GM12873 (cell line): Measurements from ENCODE around the gene GSE1.

Source experiments
- TF ChIP-seq, protein P1 (sequence below): IDR thresholded peaks from 2 replicates; pipeline ENCODE4 v1.5.1; 2012; ENCODE audit warnings: low read depth, mild to moderate bottlenecking, moderate library complexity, low read length, control low read depth; ENCODE audit not compliant: insufficient read depth; ENCODE audit errors: missing control alignments

Gene GSE1

DNA sequence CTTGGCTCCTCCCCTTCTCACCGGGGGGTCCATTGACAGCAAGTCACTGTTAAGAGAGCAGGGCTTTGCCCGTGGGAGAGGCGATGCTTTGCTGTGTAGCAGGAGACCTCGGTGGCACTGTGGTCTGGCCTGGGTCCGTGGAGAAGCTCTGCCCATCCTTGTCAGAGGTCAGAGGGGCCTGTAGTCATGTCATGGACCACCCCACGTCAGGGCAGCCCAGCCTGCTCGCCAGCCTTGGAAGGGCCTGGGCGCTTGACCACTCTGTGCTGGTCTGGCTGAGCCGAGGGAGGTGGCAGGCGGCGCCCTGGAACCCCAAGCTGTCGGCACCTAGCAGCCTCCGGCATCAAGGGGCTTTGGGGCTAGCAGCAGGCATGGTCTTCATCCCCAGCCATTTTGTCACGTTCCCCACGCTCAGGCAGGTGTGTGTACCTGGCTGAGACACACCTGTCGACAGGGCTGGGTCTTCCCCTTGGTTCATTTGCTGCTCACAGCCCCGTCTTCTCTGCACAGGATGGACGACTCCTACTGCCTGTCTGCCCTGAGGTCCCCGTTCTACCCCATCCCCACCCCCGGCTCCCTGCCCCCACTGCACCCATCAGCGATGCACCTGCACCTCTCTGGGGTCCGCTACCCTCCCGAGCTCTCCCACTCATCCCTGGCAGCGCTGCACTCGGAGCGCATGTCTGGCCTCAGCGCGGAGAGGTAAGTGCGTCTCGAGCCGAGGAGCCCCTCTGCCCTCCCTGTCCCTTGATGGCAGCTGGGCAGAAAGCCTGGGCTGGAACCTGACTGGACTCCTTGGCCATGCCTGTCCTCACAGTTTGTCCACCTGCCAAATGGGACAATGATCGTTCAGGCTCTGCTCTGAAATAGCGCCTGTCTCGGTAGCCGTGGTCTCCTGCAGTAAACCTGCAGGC, 42.4 kb downstream of the GSE1 start:
- TF ChIP-seq, protein P1, sequence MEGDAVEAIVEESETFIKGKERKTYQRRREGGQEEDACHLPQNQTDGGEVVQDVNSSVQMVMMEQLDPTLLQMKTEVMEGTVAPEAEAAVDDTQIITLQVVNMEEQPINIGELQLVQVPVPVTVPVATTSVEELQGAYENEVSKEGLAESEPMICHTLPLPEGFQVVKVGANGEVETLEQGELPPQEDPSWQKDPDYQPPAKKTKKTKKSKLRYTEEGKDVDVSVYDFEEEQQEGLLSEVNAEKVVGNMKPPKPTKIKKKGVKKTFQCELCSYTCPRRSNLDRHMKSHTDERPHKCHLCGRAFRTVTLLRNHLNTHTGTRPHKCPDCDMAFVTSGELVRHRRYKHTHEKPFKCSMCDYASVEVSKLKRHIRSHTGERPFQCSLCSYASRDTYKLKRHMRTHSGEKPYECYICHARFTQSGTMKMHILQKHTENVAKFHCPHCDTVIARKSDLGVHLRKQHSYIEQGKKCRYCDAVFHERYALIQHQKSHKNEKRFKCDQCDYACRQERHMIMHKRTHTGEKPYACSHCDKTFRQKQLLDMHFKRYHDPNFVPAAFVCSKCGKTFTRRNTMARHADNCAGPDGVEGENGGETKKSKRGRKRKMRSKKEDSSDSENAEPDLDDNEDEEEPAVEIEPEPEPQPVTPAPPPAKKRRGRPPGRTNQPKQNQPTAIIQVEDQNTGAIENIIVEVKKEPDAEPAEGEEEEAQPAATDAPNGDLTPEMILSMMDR, result no peak

DNA sequence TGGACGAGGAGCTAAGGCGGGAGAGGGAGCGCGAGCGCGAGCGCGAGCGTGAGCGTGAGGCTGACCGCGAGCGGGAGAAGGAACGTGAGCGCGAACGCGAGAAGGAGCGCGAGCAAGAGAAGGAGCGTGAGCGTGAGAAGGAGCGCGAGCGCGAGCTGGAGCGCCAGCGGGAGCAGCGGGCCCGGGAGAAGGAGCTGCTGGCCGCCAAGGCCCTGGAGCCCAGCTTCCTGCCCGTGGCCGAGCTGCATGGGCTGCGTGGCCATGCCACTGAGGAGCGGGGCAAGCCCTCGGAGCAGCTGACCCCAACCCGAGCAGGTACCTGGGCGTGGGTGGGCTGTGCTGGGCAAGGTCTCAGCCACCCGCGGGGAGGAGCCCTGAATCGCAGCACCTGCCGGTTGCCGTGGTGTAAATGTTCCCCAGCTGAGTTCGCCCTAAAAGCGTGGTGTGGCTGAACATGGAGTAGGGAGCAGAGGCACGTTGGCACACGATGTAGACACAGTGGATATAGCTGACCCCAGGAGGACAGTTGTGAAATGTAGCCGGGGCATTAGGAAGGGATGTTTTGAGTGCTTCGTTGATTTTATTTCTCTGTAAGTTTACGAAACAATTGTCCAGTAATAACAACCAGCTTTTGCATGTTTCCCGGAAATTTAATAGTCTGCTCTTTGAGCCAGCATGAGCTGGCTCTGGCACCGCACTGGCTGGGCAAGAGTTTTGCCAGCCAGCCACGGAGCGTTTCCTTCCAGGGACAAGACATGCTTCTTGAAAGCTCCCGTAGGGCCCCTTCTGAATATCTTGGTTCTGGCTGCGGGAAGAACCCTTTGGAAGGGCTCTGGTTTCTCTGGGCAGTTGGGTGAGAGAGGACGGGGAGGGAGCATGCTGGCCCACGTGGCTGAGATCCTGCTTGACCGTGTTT, 43.5 kb downstream of the GSE1 start:
- TF ChIP-seq, protein P1, result no peak

DNA sequence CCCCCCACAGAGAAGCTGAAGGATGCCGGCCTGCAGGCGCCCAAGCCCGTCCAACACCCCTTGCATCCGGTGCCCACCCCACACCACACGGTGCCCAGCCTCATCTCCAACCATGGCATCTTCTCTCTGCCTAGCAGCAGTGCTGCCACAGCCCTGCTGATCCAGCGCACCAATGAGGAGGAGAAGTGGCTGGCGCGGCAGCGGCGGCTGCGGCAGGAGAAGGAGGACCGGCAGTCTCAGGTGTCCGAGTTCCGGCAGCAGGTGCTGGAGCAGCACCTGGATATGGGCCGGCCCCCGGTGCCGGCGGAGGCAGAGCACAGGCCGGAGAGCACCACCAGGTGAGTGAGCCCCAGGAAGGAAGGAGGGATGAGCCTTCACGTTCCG, 44.1 kb downstream of the GSE1 start:
- TF ChIP-seq, protein P1, result no peak

DNA sequence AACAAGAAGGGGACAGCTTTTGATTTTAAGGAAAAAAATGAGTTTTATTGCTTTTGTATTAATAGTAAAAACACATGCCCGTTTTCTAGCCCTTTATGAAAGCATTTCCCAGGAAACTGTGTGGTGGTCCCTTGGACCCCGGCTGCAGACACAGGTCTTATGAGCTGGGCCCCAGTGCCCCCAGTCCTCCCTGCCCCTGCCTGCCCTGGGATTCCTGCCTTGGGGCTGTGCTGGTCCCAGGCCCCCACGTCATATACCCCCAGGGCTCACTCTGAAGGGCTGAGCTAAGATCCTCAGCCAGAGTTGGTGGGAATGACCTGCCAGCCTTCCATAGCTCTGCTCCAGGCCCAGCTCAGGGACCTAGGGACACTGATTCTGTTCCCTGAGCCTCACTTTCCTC, 44.9 kb downstream of the GSE1 start:
- TF ChIP-seq, protein P1, result no peak

DNA sequence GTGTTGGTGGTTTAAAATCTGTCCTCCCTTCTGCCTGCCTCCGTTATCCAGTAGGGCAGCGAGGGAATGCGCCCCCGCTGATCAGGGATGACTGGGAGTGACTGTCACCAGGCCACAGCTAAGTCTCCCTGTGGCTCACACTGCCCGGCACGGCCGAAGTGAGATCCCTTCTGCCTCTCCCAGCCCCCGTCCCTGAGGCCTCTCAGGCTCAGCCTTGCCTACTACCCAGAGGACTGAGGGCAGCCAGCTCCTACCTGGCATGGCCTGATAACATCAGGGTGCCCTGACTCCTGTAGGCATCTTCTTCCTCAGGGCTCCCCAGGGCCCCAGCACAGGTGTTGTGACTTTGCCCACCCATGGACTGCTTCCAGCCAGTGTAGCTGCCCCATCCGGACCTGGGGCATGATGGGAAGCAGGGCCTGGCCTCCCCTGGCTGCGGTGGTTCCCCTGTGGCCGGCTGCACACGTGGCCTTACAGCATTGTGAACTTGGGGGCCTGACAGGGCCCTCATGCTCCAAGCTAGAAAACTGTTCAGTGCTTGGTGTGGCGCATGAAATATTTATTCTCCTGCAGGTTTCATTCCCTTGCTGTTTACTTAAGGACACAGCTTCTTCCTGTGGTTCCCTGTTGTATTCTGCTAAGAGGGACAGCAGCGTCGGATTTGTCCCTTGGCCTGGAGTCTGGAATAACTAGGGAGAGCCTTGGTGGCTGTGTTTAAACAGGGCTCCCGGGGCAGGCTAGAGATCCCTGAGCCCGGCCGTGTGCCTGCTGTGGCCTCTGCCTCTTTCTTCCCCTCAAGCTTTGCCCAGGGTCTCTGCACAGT, 45.6 kb downstream of the GSE1 start:
- TF ChIP-seq, protein P1, result no peak

DNA sequence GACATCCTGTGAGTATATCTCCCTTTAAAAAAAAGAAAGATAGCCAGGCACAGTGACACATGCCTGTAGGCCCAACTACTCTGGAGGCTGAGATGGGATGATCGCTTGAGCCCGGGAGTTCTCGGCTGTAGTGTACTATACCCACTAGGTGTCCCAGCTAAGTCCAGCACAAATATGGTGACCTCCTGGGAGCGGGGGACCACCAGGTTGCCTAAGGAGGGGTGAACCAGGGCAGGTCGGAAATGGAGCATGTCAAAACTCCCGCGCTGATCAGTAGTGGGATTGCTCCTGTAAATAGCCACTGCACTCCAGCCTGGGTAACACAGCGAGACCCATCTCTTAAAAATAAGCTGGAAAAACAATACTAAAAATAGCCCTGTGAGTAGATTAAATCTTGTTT, 46.2 kb downstream of the GSE1 start:
- TF ChIP-seq, protein P1, result no peak
